GM12892 (cell line): ENCODE data around the gene ENDOU.

Experiments
- POLR2A ChIP-seq: IDR thresholded peaks from 2 replicates; pipeline ENCODE4 v1.6.1; 2011; ENCODE audit warnings: low read depth, low read length, control low read depth
- POLR2AphosphoS5 ChIP-seq: IDR thresholded peaks from 2 replicates; pipeline ENCODE4 v1.6.1; 2011; ENCODE audit warnings: low read depth, low read length, control low read depth
- TAF1 ChIP-seq: IDR thresholded peaks from 2 replicates; pipeline ENCODE4 v1.6.1; 2011; ENCODE audit warnings: low read depth, mild to moderate bottlenecking, control low read depth, low read length, borderline replicate concordance

- TF ChIP-seq POLR2AphosphoS5 (no peak), POLR2A (no peak), TAF1 (no peak)
These were observed 7.9 kb upstream of the ENDOU start for GRCh38 chr12:47733142-47733541.
